GM21381 (cell line): ENCODE measurements around the gene GDF7.
"Not testable (repeated sequence)": the region's sequence is repeated elsewhere in the genome, so short reads cannot be mapped to it uniquely, and the experiment has no call there.

Experiments used
- ATAC-seq: cut with Tn5 transposase; IDR thresholded peaks from one replicate; pipeline ENCODE4 v1.9.1; 2021; ENCODE audit warnings: mild to moderate bottlenecking, moderate library complexity; ENCODE audit not compliant: unreplicated experiment

Gene GDF7

DNA sequence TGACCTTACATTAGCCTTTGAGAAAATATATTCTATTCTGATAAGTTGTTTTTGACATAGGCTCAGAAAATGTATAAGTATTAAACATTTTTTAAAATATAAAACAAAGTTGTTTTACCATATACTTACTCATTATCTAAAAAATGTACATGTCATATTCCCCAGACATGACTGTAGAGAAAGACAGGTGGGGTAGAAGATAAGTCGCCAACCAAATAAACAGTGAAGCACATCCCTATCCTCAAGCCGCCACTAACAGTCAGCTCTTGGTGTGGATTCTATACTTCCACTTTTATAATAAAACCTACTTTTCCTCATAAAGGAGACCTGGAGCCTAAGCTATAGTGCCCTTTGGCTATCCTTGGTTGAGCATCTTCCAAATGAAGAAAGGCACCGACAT is 26.4 kb downstream of the GDF7 start:
- ATAC-seq: no peak

DNA sequence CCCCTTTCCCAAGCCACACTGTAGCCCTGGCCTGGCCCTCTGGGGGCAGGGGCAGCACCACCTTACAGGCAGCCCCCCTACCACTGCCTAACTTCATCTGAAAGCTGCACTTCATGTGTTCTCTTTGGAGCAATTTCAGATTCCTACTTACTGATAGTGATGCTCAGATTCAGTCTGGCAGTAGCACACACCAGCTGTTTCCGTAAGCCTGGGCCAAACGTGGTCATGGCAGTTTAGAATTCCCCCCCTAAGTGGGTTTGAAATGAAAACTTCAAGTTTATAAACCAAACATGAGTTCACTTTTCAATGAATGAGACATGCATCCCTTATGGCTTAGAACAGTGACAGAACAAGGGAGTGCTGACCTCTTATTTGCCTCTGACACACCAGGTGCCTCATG is 29.4 kb downstream of the GDF7 start:
- ATAC-seq: no peak

DNA sequence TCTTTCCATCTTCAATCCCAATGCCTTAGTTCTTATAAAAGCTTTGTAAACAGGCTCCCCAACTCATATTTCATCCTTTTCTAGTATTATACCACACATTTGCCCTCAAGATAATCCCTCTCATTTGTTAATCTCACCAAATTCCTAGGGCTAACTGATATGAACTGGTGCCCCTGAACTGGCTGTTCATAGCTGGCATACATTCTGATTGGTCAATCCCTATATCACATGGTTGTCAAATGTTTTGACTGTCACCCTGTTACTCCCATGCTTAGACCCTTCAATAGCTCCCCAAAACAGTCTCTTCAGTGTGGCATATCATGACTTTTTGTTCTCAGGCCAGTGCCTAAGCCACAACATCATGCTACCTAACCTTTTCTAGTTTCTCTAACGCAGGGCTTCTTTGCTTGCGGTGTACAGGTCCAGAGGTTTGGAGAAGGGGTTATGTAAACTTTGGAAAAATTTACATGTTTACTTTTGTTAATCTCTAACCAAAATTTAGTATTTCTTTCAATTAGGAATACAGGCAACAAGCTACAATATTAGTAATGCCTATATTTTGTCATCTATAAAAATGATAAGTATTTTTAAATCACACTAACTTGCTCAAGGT is 30.5 kb downstream of the GDF7 start:
- ATAC-seq: no peak

DNA sequence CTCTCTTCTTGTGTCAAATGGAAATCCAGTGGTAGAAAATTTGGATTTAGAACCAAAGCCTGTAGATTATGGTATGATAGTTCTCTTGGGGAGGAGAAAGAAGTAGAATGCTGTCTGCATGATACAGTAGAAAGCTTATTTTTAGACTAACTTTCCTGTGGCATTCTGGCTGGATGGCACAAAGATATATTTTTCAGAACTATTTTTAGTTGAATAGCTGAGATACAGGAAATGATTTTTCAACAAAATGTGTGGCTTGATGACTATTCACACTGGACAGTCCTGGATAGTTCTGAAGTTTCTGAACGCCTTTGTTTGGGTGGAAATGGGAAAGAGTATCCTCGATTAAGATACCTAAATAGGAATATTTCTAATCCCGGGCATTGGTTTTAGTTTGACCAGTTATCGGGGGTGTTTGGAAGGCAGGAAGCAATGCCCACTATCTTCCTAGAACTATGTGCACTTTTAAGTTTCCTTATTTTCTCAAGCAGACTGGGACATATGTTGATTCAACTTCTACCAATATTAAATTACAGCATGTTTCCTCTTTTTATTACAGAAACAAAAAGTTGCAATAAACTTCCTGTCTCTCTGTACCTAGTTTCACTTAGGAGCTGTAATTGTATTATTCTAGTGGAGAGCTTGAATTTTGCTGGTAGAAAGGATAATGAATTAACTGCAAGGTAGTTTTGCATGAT is 32.1 kb downstream of the GDF7 start:
- no peak for ATAC-seq

DNA sequence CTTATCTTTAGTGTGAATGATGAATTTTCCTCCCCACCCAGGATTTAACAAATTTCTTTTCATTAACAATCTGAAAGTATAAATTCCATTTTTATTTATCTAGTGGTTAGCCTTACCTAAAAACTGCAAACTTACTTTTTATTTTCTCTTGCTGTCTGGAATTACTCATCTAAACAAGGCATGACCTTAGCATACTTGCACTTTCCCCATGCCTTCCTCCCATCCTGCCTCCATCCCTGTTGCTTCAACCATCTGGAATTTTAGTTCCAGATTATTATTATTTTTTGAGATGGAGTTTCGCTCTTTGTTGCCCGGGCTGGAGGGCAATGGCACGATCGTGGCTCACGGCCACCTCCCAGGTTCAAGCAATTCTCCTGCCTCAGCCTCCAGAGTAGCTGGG is 35.6 kb downstream of the GDF7 start:
- no peak for ATAC-seq

DNA sequence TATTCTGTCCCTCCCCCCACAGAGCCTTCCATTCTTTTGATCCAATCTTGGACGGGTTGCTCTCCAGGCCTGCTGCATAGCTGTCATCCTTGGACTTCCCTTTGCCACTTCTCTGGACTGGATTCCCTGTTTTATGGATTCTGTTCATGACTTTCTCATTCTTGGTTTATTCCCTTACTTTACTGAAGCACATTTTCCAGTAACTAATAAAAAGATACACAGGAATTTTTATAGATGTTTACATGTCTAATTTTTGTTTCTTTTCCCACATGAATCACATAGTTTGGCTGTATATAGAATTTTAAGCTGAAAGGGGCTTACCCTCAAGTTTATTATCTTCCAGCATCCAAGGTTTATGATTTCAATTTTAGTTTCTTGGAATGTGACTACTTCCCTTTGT is 37.9 kb downstream of the GDF7 start:
- ATAC-seq: no peak

DNA sequence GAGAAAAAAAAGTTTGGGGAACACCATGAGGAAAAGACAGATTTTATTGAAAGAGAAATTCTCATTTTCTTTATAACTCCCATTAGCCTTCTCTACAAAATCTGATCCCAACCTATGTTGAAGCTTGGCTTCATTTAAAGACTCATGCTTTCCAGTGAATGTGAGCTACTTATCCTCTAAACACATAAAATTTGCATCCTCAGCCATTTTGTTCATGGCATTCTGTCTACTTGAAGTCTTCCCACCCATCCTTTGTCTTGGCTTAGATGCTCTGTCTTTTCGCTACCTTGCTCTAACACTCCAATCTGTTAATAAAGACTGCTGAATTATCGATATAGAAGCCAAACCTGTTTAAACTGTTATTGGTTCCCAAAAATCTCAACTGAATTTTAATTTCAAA is 39.3 kb downstream of the GDF7 start:
- no peak for ATAC-seq

DNA sequence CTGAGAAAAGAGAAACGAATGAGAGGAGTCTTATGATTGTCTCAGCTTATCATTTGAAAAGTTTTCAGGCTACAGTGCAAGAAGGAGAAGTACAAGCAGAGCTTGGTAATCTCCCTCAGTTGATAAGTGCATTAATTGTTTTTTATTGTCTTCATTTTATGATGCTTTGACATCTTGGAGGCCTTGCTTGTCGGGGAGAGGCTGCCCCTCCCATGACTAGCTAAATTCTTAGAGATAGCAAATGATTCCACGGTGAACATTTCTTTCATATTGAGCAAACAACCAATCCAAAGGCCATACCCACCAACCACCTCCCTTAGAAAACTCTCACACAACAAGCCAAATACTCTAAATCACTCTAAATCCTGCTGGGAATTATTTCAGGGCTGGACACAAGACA is 39.8 kb downstream of the GDF7 start:
- ATAC-seq: no peak

DNA sequence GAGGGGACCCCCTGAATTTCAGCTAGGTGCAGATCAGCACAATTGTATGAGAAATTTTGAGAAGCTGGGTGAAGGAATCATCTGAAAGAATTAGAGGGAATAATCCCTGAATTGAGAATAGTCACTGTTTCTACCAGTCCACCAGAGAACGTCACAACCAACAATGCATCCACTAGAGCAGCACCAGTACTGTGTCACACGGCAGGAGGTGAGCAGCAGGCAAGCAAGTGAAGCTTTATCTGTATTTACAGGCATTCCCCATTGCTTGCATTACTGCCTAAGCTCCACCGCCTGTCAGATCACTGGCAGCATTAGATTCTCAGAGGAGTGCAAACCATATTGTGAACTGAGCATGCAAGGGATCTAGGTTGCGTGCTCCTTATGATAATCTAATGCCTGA is 40.7 kb downstream of the GDF7 start:
- no peak for ATAC-seq

DNA sequence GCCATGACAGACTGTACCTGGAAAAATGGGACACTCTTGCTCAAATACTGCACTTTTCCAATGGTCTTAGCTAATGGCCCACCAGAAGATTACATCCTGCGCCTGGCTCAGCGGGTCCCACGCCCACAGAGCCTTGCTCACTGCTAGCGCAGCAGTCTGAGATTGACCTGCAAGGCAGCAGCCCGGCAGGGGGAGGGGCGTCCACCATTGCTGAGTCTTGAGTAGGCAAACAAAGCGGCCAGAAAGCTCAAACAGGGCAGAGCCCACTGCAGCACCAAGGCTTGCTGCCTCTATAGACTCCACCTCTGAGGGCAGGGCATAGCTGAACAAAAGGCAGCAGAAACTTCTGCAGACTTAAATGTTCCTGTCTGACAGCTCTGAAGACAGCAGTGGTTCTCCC is 44.7 kb downstream of the GDF7 start:
- ATAC-seq: not testable (repeated sequence)

DNA sequence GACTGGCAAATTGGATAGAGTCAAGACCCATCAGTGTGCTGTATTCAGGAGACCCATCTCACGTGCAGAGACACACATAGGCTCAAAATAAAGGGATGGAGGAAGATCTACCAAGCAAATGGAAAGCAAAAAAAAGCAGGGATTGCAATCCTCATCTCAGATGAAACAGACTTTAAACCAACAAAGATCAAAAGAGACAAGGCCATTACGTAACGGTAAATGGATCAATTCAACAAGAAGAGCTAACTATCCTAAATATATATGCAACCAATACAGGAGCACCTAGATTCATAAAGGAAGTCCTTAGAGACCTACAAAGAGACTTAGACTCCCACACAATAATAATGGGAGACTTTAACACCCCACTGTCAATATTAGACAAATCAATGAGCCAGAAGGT is 46.6 kb downstream of the GDF7 start:
- not testable (repeated sequence) for ATAC-seq

DNA sequence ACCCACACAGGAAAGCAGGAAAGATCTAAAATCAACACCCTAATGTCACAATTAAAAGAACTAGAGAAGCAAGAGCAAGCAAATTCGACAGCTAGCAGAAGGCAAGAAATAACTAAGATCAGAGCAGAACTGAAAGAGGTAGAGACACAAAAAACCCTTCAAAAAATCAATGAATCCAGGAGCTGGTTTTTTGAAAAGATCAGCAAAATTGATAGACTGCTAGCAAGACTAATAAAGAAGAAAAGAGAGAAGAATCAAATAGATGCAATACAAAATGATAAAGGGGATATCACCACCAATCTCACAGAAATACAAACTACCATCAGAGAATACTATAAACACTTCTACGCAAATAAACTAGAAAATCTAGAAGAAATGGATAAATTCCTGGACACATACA is 47.5 kb downstream of the GDF7 start:
- not testable (repeated sequence) for ATAC-seq

DNA sequence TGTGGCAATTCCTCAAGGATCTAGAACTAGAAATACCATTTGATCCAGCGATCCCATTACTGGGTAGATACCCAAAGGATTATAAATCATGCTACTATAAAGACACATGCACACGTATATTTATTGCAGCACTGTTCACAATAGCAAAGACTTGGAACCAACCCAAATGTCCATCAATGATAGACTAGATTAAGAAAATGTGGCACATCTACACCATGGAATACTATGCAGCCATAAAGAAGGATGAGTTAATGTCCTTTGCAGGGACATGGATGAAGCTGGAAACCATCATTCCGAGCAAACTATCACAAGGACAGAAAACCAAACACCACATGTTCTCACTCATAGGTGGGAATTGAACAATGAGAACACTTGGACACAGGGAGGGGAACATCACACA is 49.2 kb downstream of the GDF7 start:
- not testable (repeated sequence) for ATAC-seq

DNA sequence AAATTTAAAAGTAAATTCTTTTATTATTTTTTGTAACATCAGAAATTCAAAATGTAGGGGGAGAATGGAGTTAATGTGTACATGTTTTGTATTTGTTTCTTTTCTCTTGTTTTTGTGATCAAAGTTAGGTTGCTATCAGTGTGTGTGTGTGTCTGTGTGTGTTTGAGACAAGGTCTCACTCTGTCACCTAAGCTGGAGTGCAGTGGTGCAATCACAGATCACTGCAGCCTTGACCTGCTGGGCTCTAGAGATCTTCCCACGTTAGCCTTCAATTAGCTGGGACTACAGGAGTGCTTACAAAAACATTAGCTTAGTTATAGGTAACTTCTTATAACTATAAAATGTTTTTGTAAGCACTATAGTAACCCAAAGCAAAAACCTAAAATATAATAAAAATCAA is 50.7 kb downstream of the GDF7 start:
- ATAC-seq: no peak

DNA sequence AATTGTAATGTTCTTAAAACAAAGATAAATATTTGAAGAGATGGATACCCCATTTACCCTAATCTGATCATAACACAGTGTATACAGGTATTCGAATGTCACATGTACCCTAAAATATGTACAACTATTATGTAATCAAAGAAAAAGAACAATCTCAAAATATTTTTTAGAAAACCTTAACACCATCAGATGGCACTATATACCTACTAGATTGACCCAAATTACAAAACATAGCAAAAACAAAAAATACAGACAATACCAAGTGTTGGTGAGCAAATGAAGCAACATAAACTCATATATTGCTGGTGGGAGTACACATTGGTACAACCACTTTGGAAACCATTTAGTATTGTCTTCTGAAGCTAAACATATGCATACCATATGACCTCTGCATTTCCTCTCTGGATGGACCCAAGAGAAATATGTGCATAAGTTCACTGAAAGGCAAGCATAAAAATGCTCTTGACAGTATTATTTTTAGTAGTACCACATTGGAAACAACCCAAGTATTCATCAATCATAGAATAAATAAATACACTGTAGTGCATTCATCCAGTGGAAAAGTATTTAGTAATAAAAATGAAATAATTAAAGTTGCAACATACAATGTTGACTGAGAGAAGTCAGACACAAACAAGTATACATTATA is 55.8 kb downstream of the GDF7 start:
- ATAC-seq: no peak

DNA sequence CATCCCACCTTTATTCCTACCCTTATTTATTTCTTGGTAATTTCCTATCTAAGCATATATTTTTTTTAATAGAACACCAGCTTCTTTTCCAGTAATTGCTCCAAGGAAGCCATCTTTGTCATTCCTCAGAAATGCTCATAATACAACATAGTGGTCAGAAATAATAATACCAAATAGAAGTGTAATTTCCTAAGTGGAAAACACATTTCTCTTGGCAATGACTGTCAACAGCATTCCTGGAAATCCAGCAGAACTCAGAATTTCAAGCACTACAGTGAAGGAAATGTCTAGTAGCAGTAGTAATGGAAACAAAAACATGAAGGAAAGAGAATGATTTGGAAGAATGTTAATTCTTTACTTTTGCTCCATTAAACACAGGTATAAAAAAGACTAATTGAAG is 56.6 kb downstream of the GDF7 start:
- no peak for ATAC-seq

DNA sequence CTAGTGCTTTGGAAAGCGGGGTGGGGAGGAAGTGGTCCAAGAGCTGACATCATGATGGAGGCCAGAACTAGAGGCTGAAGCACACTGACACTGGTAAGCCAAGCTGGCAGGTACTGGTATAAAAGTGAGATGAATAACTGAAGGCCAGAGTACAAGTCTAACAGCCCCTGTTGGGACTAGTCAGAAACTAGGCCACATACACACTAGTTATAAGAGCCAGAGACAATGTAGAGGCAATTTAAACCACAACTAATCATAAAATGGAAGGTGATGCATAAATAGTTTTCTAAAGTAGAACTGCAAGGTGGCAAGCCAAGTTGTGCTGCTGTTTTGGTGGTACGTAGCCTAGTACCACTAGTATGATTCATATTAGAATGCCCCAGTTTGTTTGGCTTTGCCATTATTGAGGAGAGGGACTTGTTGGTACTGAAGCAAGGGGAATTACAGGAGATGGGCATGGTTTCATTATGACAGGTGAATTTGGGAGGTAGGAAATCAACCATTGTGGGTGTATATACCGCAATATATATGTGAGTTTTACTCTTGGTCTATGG is 57.6 kb downstream of the GDF7 start:
- no peak for ATAC-seq

DNA sequence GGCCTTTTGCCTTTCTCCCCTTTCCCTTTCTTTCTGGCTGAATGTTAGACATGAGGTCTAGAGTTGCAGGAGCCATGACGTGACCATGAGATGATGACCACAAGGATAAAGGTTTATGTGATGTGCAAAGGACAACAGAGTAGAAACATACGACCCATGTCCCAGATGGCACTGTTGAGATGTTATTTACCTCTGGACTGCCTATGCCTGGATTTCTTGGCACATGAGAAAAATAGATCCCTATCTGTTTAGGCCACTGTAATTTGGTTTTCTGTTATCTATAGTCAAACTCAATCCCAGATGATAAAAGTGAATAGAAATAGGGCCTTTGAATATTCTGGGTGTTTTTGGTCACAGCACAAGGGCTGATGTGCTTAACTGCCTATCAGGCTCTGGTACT is 58.8 kb downstream of the GDF7 start:
- no peak for ATAC-seq

DNA sequence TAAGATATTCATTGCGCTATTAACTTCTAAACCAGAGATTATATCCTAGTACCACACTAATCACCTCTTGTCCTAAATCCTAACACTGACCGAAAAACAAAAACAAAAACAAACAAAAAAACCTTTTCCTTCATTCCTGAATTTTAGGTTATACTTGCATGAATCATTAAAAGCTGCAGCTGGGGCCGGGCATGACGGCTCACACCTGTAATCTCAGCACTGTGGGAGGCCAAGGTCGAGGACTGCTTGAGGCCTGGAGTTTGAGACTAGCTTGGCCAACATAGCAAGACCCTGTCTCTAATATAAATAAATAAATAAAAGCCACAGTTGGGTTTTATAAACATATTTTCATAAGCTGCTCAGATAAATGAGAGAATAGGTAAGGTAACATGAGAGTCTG is 60.0 kb downstream of the GDF7 start:
- ATAC-seq: no peak

DNA sequence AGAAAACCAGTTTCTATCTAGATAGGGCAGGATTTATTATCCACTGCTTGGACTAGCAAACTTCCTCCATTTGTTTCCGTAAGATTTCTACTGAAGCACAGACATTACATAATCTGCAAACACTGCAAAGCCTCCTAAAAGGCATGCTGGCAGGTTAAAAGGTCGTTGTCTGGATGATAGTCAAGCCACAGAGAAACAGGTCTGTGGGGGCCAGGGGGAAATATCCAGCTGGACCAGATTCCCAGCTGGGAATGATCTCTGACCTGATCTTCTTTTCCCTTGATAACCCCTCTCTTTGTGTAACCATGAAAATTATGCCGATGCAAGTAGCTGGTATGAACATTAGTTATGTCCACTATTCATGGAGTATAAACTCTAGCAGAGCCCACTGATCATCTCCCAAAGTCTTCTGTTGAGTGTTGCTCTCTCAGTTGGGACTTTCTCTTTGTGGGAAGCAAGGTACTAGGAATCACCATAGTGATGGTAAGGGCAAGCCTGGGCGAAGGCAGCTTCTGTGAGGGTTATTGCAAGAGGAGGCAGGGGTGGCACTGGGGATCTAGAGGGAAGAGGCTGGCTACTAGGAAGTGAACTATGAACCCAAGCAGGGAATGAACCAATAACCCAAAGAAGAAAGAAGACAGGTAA is 61.3 kb downstream of the GDF7 start:
- no peak for ATAC-seq
